ENCODE results near the gene DMRTA2.
A peak's percentile ranks its signal among the peaks of the same experiment; 100 is the strongest.

Gene DMRTA2

DNA sequence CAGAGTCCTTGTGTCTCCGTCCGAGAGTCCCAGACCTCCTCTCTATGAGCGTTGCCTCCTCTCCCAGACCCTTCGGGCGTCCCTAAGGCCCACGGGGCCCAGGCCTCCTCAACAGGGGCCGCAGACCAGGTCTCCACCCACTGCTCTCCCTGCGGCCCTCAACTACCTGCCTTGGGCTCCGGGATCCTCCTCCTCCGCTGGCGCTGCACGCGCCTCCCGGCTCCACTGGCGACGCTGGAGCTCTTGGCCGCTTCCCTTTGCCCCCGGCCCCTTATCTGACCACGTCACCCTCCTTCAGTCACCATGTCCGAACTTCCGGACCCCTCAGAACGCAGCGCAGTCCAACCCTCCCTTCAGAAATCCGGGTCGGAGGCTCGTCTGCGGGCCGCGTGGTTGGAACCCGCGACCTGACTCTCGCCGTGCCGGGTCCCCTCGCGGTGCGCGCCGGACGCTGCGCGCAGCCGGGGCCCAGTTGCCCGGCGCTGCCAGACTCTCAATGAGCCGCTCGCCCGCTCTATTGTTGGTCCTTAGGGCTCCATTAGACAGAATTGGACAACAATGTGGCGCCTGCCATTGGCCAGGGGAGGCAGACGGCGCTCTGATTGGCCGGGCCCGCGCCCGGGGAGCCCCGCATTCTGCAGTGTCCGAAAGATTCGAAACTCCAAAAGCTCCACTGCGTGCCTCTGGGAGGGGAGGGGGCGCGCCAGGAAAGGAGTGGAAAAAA, at the start of gene DMRTA2:
Gene DMRTA2, minus strand, starts transcription at position 498 of the 724 bp plus-strand sequence. CDS start 1,907 bp downstream, outside the sequence.
- DNase-seq, result no peak

DNA sequence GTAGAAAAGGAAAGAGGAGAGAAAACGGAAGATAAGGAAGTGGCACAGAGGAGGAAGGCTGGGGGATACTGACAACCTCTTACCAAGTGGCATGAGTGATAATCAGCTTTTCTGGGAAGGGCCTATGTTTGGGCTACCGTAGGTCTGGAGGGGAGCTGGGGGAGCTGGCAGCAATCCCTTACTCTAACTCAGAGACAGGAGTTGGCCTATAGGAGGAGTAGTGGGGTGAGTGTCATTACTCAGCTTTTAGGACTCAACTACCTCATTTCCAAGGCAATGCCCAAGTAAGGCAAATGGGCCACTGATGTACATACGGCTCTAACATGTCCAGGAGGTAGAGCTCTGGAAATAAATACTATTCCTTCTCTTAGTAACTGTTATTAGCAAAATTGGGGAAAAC, 48.7 kb upstream of the DMRTA2 start:
- no peak for DNase-seq

DNA sequence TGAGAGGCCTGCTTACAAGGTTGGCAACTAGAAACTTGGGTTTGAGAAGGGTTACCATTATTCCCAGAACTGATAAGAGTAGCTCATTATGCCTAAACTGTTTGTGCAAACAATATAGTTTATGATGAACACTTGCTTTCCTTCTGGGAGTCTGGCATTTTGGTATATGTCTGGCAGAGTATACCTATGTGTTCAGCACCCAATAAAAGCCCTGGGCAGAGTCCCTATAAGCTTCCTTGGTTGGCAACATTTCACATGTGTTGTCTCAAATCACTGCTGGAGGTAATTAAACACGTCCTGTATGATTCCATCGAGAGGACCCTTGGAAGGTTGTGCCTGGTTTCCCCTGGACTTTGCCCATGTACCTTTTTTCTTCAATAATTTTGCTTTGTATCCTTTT, 39.7 kb upstream of the DMRTA2 start:
- no peak for DNase-seq

DNA sequence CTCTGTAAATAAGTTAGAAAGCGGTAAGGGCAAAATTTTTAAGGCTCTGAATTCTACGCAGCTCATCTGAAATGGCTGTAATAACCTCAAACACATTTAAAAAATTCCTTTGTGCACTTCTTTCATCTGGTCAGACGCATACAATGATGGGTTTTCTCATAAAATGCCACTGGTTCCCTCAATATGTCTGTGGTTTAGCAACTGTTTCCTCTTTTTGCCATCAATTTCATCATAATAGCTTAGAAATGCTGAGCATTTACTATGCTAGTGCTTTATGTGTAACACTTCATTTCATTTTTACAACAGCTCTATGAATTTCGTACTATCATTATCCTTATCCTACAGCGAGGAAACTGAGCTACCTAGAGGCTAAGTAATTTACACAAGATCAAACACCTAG, 35.3 kb upstream of the DMRTA2 start:
- no peak for DNase-seq

DNA sequence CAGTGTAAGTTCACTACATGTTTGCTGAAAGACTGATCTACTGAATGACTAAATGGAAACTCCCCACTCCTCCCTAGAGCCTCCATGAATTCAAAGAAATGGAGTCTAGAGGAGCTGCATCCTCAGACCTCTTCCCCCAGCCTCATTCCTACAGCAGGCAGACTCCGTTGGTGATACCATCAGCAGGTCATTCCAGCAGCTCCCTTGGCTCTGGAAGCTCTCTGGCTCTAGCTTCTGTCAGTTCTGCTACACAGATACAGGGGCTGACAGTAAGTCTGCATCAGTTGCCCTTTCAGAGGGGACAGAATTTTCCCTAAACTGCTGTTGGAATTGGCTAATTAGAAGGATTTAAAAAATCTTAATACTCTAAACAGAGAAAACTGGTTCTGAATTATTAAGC, 31.7 kb upstream of the DMRTA2 start:
- no peak for DNase-seq

DNA sequence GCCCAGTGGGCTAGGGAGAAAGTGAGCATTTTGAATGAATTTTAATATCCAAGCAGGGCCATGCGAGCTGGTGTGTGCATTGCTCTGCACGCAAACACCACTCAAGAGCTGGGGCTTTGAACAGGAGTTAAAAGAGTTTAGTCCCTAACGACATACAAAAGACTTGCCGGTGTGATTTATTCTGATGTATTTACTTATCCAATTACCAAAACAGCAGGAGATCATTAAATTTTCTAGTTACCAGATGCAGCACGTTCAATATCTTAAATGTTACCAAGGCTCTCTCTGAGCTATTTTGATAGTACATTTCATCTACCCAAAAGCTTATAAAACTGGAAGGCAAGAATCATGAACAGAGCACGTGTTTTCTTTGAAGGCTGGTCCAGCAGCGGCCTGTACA, 30.0 kb upstream of the DMRTA2 start:
- no peak for DNase-seq

DNA sequence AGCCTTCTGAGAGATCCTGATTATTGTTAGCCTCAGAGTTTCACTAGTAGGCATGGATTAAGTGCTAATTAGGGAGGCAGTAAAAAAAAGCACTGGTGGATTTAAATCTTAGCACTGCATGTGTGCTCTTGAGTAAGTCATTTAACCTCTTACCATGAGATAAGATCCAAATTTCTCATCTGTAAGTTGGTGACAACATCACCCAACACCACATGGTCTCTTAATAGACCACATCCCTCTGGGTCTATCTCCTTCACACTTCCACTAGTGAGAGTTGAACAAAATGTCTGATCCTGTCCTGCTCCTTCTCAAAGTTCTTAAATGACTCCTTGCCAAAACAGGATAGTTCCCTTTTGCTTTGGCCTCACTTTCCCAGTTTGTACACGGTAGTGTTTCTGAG, 29.5 kb upstream of the DMRTA2 start:
- no peak for DNase-seq

DNA sequence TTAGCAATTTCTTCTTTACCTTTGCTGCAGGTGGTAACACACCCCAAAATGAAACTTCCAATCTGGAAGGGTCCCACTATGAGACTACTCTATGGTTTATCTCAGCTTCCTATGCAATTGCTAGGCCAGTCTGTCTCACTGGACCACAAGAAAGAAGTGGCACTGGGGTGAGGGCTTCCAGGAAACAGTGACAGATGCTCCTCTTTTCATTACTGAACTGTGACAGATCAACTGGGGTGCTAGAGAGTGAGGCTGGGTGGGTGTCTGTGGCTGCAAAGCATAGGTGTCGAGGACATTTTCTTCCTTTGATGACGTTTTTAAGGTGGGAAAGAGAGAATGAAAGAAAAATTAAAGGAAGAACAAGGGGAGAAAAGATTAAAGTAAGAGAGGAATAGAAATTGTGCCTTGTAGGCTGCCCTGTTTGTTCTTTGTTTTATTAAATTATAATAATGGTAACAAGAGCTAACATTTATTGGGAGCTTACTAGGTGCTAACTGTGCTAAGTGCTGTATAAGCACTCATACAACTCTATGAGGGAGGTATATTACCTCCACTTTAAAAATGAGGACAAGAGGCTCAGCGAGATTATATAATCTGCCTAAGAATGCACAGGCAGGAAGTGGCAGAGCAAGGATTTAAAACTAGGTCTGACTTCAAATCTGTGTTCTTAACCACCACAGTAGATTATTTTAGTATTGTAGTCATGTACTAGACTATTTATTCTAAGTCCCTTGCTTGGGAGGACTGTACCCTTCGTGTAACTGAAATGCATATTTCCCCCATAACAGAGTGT, 27.8 kb upstream of the DMRTA2 start:
- no peak for DNase-seq

DNA sequence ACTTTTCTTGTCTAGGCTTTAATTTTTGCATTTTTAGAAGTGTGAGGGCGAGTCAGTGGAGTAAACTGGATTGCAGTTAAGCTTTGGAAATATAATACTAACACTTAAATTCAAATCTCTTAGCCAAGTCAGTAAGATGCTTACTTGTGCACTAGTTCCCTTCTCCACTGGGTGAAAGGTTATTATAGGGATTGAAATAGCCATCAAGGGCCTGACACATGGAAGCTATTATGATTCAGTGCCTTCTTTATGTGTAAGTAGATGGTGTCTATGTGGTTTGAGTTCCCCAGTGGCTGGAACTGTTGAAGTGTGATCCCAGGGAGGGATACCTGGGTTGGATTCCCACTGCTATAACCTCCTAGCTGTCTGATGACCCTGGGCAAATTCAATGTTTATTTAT, 24.7 kb upstream of the DMRTA2 start:
- no peak for DNase-seq

DNA sequence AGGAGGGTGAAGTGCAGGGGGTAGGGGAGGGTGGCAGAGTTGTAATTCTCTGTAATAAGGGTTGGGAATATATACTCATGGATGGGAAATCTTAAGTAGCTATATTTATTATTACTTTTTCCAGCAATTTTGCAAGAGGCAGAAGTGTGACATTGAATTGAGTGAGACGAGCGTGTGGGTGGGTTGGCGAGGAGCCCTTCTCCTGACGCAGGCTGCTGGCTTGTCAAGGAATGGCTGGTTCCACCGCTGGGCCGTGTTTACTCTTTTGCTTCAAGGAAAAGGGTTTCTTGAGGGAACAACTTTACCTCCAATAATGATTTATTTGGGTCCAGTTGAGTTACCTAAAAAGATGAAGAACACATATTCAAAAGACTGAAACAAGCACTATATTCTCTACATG, 17.9 kb upstream of the DMRTA2 start:
- DNase-seq, result no peak

DNA sequence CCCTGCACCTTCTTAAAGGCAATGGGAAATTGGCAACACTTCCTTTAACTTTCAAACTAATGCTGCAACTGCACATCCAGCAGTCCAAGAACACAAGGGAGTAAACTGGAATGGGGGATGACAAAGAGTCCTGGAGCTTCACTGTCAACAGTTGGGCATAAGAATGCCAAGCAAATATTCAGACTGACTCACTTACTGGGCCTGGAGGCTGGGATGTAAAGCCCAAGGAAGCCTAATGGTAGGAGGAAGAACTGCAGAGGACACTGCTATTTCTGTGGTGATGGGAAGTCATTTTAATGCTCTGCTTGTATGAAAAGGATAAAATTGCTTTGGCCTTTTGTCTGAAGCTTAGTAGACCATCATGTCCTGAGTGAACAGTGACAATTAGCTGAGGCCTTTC, 15.7 kb upstream of the DMRTA2 start:
- no peak for DNase-seq

DNA sequence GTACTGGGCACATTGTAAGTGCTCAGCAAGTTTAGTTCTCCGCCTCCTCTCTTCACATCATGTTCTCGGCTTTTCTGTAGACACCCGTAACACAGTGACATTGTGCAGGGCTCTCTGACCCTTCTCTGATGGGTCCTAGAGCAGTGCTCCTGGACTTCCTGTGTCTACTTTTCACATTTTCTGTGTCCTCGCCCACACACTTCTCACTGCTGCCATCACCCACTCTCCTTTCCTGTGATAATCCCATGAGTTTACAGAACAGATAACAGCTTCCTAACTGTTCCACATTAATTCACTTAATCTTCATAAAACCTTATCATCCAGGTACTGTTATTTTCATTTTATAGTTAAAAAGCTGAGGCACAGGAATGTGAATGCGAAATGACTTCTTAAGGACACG, 13.2 kb upstream of the DMRTA2 start:
- no peak for DNase-seq

DNA sequence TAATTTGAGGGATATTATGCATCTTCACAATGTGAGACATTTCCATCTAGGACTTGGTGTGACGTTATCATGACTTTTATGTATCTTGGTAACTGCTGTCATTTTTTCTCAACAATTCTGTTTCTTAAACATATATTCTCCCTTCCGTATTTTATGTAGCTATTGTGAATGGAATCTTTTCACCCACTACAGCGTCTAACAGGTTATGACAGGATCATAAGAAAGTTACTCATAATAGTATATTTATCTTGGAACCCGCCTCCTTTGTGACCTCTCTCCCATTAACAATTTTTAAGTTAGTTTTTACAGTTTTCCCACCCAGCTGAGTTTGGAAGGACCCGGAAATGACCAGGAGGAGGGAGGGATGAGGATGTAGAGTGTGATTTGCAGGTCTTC, 6.8 kb upstream of the DMRTA2 start:
- DNase-seq, result no peak

DNA sequence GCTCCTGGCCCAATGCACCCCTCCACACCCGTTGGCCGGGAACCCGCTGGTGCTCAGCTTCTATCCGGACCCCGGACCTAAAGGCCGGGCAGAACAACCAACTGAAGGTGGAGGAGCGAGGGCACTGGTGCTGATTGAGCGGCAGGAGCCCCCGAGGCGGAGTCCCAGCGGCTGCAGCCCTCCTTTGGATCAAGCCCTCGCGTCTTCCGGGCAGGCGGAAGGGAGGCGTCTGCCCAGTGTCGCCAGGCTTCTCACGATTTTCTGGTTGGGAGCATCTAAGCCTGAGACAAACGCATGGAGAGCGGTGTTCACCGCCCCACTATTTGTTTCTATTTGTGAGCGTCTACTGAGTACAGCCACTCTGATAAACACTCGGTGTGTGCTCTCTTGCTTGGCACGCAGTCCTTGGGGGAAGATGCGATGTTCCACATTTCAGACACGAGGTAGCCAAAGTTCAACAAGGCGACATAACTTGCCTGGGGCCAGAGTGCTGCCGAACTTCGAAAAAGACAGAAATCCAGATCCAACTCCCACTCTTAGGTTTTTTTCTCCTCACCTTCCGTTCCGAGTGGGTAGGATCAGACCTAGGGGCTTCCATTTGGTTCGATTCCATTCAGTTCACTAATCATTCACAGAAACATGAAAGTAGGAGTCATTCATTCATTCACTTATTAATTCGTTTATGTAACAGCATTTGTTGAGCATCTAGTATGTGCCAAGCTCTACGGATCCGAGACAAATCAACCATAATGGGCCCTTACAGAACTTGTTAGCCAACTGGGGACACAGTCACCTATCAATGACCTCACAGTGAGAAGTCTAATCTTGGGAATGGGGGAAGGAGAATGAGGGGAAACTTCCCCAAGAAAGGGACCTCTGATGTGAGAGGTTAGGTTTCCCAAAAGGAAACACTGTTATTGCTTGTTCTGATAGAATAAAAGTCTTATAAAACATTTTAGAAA, 4.9 kb upstream of the DMRTA2 start:
- DNase-seq, result no peak

DNA sequence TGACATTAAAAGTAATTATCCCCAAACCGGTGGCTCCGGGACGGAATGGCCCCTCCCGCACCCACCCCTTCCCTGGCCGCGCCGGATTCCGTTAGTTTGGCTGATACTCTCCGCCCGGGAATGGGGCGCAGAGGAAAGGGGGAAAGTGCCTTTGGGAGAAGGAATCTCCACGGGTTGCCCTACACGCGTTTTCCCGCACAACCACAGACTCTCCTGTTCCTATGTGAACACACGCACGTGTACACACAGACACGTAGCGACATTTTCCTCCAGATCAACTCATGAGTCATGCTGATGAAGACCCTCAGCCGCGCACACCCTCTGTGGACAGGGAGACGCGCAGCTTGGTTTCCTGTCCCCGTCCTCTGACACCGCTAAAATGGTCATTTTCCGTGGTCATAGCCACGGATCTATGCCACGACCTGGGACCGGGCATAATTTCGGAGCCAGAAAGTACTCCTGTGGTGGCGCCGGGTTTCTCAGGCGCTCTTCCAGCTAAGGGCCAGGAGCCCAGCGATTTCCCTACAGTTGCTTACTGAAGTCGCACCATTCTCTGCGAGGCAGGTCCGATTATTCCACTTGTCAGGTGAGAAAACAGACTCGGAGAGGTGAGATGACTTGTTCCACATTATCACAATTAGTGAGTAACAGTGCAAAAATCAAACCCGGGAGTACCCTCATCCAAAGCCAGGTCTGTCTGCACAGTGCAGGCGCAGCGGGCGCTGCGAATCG, 4.0 kb upstream of the DMRTA2 start:
- DNase-seq, result no peak

DNA sequence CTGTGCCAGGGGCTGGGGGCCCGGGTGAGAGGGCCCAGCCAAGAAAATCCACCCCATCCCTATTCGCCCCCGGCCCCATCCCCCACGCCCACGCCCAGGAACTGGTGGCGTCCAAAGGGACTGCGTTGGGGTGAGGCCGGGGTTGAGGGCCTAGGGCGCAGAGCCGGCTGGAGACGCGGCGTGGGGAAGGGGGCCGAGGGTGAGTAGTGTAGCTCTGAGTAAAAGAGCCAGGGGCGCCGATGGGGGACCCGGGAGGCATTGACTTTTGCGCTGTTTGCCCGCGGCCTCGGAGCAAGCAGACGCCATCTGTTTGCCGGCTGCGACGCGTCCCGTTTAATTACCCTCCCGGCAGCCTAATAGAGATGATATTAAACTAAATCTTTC, 3.5 kb upstream of the DMRTA2 start:
- no peak for DNase-seq

DNA sequence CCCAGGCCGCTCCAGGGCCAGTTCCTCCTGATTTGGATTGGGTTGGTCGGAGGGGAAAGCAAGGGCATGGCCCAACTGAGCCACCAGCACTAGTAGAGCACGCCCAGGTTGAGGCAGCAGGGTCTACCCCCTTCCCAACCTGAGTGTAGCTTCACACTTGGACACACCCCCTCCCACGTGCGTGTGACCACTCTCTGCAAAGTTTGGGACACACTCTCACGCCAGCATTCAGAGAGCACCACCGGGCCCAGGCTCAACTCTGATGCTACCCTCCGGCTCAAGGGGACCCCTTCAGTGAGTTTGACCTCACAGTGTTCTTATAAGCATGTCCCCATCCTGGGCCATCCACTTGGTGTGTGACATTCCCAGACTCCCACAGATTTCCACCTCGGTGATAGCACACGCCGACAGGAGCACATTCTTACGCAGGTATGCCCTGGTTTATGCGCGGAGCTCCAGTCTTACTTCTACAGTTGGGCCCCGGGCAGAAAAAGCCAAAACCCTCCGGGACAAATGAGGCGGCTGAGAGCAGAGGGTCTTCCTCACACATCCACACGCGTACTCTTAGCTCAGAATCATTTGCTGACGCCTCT, 3.0 kb upstream of the DMRTA2 start:
- no peak for DNase-seq

DNA sequence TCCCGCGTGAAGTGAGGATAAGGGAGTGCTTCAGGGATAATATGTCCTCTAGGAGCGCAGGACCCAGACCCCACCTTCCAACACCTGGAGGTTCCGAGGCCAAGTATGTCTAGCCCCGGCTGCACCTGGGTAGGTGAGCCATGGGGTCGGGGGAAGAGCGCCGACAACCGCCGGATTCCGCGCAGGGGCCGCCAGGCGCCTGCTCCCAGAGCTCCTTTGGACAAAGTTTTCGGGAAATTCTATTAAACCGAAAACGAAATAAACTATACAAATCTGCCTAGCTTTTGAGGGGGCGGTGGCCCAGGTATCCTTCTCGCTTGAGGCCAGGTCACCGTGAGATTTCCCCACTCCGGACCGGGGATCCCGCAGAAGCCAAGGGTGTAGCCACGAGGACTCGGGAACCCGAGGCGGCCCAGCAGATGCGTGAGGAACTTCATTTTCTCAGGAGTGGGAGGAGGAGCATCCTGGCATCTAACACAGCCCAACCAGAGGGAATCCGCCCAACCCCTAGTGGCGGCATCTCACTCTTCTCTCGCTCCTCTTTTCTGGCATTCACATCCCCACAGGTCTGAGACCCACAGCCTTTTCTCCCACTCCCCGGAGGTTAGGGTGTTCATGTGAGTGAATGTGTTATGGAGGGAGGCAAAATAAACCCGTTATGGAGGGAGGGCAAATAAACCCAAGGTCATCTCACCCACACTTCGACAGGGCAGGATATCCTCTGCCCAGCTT, 2.3 kb upstream of the DMRTA2 start:
- DNase-seq, result no peak

DNA sequence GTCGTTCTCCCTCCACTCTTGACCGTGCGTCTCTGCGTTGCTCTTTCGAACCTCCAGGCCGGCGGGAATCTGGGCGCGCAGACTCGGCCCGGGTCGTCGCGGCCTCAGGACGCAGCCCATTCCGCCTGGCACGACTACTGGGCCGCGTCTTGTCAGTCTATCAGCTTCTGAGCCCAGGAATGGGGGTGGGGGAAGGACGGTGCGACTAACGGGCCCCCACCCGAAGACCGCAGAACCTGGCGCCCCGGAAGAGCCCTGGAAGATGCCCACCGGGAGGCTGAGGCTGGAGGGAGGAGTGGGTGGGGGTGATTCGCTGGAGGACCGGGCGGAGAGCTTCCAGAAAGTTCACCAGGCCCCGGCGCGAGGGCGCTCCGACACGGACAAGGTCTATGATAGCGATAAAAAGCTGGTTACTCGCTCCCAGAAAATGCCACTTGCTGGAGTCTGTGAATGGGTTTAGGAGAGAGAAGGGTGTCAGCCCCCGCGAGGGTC, 1.7 kb upstream of the DMRTA2 start:
- DNase-seq, result no peak

DNA sequence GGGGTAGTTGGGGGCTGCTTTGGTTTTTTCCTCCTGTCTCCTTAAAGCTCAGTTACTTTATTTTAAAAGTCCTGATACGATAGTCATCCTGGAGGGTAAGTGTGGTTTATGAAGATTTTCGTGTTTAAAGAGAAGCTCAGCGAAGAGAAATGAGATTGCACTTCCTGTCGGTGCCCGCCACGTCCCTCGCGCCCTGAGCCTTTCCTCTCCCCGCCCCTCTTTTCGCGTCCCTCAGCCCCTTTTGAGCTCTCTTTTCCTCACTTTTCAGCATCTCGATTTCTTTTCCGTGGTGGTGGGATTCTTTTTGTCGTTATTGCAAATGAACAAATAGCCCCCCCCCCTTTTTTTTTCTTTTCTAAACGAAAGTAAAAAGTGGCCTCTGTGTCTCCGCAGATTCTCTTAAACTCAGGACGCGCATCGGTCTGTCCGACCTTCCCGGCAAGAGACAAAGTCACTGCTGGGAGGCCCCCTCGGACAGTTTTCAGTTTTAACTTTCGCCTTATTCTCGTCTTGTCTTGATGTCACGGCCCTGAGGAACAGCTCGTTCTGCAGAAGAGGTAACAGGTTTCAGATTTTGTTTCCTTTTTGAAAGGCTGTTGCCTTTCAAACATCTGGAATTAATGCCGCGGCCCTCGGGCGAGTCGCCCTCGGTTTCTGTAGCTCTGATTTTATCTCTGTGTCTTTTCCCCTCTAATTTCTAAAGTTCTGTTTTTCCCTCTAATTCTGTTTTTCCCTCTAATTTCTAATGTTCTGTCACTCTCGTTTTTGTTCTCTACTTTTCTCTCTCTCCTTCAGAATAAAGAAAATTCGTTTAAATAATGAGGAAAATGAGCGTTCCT, 1.0 kb upstream of the DMRTA2 start:
- DNase-seq, result peak; percentile 8

DNA sequence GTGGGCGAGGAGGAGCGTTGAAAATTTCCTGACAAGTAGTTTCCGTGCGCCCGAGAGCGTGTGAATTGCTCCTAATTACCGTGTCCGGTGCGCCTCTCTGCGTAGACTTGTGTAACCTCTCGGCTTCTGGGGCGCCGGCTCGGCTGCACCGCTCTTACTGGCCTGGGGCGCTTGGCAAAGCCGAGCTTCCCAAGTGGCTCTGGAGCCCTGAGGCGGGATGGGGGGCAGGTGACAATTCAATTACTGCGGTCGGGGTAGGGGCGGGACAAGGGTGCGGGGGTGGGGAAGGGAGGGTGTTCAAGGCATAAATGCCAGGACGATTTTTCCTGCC, 392 bp upstream of the DMRTA2 start:
- DNase-seq, result no peak
